ENCODE results near the gene RHOA. TPM values are rescaled to one million over a fixed set of nuclear protein-coding genes. Genes with fewer than 3 reads are reported as not detected.

The RHOA gene
- total and polyA plus RNA-seq, 2 of the 13 experiments (the other 11 are each of a cell fraction or from before 2014, with no cell fraction given) = 131 to 177 TPM

DNA sequence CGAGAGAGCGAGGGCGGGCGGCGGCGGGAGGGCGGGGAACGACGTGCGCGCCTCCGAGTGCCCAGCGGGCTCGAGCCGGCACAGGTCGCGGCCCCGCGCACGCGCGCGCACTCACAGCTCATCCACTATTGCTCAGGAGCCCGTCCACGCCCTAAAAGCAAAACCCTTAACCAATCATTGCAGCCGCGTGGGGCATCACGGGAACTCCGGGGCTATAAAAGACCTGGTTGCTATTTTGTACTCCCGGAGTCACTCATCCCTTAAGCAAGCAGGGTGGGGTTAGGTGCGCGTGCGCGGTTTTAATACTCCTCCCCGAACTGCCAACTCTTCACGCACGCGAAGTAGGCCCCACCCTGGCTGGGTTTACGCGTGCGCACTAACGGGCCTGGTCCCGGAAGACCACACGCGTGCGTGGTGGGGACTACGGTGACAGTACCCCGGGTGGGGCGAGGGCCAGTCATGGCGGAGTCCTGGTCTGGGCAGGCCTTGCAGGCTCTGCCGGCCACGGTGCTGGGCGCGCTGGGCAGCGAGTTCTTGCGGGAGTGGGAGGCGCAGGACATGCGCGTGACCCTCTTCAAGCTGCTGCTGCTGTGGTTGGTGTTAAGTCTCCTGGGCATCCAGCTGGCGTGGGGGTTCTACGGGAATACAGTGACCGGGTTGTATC is at the start of gene RHOA, which contains the start of gene TCTA (continued):
- TF ChIP-seq ZSCAN31 (CRISPR knock-in tag; IDR thresholded peaks at IDR 0.05; ENCODE audit: low read depth) (peak; percentile 91), ZNF225 (CRISPR knock-in tag; IDR thresholded peaks at IDR 0.05) (no peak; the same call in 1 of the 2 replicates), MAFK (conservative IDR thresholded peaks at IDR 0.05 in 1 of 2, IDR thresholded peaks at IDR 0.05 in 1 of 2; ENCODE audit: low read length in 2 of 2) (no peak), PLRG1 (conservative IDR thresholded peaks at IDR 0.05) (no peak), CREB1 (IDR thresholded peaks at IDR 0.05) (peak; percentile 60; the same call in 1 of the 2 replicates), CREB1 (CRISPR knock-in tag; IDR thresholded peaks at IDR 0.05) (no peak), JUN (CRISPR knock-in tag; IDR thresholded peaks at IDR 0.05) (0 out of 2 replicates have a peak, but pooled peaks have one; percentile 36), SOX6 (IDR thresholded peaks at IDR 0.05) (no peak), SOX6 (CRISPR knock-in tag; IDR thresholded peaks at IDR 0.05) (peak; percentile 79), ZNF563 (CRISPR knock-in tag; IDR thresholded peaks at IDR 0.05) (no peak), SNAI1 (CRISPR knock-in tag; IDR thresholded peaks at IDR 0.05; ENCODE audit: borderline replicate concordance) (peak; percentile 90; the same call in 1 of the 2 replicates), ZNF761 (CRISPR knock-in tag; conservative IDR thresholded peaks at IDR 0.05) (no peak), MED13 (CRISPR knock-in tag; IDR thresholded peaks at IDR 0.05) (0 out of 2 replicates have a peak, but pooled peaks have one; percentile 54)
- TF ChIP-seq, protein P1, sequence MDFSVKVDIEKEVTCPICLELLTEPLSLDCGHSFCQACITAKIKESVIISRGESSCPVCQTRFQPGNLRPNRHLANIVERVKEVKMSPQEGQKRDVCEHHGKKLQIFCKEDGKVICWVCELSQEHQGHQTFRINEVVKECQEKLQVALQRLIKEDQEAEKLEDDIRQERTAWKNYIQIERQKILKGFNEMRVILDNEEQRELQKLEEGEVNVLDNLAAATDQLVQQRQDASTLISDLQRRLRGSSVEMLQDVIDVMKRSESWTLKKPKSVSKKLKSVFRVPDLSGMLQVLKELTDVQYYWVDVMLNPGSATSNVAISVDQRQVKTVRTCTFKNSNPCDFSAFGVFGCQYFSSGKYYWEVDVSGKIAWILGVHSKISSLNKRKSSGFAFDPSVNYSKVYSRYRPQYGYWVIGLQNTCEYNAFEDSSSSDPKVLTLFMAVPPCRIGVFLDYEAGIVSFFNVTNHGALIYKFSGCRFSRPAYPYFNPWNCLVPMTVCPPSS (IDR thresholded peaks at IDR 0.05) = no peak
- TF ChIP-seq, protein P2, sequence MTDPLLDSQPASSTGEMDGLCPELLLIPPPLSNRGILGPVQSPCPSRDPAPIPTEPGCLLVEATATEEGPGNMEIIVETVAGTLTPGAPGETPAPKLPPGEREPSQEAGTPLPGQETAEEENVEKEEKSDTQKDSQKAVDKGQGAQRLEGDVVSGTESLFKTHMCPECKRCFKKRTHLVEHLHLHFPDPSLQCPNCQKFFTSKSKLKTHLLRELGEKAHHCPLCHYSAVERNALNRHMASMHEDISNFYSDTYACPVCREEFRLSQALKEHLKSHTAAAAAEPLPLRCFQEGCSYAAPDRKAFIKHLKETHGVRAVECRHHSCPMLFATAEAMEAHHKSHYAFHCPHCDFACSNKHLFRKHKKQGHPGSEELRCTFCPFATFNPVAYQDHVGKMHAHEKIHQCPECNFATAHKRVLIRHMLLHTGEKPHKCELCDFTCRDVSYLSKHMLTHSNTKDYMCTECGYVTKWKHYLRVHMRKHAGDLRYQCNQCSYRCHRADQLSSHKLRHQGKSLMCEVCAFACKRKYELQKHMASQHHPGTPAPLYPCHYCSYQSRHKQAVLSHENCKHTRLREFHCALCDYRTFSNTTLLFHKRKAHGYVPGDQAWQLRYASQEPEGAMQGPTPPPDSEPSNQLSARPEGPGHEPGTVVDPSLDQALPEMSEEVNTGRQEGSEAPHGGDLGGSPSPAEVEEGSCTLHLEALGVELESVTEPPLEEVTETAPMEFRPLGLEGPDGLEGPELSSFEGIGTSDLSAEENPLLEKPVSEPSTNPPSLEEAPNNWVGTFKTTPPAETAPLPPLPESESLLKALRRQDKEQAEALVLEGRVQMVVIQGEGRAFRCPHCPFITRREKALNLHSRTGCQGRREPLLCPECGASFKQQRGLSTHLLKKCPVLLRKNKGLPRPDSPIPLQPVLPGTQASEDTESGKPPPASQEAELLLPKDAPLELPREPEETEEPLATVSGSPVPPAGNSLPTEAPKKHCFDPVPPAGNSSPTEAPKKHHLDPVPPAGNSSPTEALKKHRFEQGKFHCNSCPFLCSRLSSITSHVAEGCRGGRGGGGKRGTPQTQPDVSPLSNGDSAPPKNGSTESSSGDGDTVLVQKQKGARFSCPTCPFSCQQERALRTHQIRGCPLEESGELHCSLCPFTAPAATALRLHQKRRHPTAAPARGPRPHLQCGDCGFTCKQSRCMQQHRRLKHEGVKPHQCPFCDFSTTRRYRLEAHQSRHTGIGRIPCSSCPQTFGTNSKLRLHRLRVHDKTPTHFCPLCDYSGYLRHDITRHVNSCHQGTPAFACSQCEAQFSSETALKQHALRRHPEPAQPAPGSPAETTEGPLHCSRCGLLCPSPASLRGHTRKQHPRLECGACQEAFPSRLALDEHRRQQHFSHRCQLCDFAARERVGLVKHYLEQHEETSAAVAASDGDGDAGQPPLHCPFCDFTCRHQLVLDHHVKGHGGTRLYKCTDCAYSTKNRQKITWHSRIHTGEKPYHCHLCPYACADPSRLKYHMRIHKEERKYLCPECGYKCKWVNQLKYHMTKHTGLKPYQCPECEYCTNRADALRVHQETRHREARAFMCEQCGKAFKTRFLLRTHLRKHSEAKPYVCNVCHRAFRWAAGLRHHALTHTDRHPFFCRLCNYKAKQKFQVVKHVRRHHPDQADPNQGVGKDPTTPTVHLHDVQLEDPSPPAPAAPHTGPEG (CRISPR knock-in tag; IDR thresholded peaks at IDR 0.05) = no peak; the same call in 1 of the 2 replicates
- TF ChIP-seq, protein P3, sequence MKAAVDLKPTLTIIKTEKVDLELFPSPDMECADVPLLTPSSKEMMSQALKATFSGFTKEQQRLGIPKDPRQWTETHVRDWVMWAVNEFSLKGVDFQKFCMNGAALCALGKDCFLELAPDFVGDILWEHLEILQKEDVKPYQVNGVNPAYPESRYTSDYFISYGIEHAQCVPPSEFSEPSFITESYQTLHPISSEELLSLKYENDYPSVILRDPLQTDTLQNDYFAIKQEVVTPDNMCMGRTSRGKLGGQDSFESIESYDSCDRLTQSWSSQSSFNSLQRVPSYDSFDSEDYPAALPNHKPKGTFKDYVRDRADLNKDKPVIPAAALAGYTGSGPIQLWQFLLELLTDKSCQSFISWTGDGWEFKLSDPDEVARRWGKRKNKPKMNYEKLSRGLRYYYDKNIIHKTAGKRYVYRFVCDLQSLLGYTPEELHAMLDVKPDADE (CRISPR knock-in tag; IDR thresholded peaks at IDR 0.05) = no peak
- TF ChIP-seq, protein P4, sequence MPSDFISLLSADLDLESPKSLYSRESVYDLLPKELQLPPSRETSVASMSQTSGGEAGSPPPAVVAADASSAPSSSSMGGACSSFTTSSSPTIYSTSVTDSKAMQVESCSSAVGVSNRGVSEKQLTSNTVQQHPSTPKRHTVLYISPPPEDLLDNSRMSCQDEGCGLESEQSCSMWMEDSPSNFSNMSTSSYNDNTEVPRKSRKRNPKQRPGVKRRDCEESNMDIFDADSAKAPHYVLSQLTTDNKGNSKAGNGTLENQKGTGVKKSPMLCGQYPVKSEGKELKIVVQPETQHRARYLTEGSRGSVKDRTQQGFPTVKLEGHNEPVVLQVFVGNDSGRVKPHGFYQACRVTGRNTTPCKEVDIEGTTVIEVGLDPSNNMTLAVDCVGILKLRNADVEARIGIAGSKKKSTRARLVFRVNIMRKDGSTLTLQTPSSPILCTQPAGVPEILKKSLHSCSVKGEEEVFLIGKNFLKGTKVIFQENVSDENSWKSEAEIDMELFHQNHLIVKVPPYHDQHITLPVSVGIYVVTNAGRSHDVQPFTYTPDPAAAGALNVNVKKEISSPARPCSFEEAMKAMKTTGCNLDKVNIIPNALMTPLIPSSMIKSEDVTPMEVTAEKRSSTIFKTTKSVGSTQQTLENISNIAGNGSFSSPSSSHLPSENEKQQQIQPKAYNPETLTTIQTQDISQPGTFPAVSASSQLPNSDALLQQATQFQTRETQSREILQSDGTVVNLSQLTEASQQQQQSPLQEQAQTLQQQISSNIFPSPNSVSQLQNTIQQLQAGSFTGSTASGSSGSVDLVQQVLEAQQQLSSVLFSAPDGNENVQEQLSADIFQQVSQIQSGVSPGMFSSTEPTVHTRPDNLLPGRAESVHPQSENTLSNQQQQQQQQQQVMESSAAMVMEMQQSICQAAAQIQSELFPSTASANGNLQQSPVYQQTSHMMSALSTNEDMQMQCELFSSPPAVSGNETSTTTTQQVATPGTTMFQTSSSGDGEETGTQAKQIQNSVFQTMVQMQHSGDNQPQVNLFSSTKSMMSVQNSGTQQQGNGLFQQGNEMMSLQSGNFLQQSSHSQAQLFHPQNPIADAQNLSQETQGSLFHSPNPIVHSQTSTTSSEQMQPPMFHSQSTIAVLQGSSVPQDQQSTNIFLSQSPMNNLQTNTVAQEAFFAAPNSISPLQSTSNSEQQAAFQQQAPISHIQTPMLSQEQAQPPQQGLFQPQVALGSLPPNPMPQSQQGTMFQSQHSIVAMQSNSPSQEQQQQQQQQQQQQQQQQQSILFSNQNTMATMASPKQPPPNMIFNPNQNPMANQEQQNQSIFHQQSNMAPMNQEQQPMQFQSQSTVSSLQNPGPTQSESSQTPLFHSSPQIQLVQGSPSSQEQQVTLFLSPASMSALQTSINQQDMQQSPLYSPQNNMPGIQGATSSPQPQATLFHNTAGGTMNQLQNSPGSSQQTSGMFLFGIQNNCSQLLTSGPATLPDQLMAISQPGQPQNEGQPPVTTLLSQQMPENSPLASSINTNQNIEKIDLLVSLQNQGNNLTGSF (CRISPR knock-in tag; IDR thresholded peaks at IDR 0.05) = no peak
